ENCODE results near the gene SGCG.

DNA sequence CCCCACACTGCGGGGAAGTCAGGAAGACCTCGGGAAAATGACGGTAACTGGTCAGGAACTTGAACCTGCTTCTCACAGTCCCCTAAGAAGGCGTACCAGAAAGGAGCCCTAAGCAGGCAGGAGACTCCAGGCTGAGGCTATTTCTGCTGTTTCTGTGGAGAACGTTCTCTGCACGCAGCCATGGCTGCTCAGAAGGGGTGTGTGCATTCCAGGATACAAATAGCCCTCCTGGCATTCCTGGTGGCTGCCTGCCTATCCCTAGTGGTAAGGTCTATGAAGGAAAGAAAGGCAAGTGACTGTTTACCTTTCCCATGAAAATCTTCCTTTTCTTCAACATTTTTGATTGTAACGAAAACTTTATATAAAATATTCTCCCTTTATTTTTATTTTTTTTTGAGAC, 2.5 kb downstream of the SGCG start:
- TF ChIP-seq POLR2A (IDR thresholded peaks at IDR 0.05; ENCODE audit: low read depth, low read length) (no peak), TAF1 (IDR thresholded peaks at IDR 0.05; ENCODE audit: low read depth, low read length) (no peak), POLR2AphosphoS5 (IDR thresholded peaks at IDR 0.05; ENCODE audit: low read depth, low read length) (no peak)
